Measurements from ENCODE around the gene GABBR1. TPM values are rescaled to one million over a fixed set of nuclear protein-coding genes. Genes with fewer than 3 reads are reported as not detected.
"Not testable (repeated sequence)": the region's sequence is repeated elsewhere in the genome, so short reads cannot be mapped to it uniquely, and the experiment has no call there.

The GABBR1 gene
- total RNA-seq, 1 donor from 2014 or later: 14.1 TPM

- Histone ChIP-seq H3K4me3 (ENCODE audit: low read depth, low read length) (no peak overlapping the region), H3K36me3 (ENCODE audit: control insufficient read depth, insufficient read depth, low read length) (no peaks in the 10 kb centered on the region), H3K27me3 (ENCODE audit: control insufficient read depth, insufficient read depth, low read length) (peaks cover 5% of the 10 kb centered on the region)
- DNase-seq (ENCODE audit: low read depth): no peak
- TF ChIP-seq CTCF (IDR thresholded peaks at IDR 0.05; ENCODE audit: insufficient read depth, low read length, poor library complexity, severe bottlenecking): no peak
These were observed 34.2 kb upstream of the GABBR1 start for GRCh38 chr6:29667158-29667557.

GRCh38 chr6:29666826-29667130 lies 33.8 kb upstream of the GABBR1 start:
- no peaks in the 10 kb centered on the region for H3K36me3 ChIP-seq (ENCODE audit: control insufficient read depth, insufficient read depth, low read length)
- H3K4me3 ChIP-seq (ENCODE audit: low read depth, low read length): no peak overlapping the region
- H3K27me3 ChIP-seq (ENCODE audit: control insufficient read depth, insufficient read depth, low read length): peaks cover 5% of the 10 kb centered on the region
- no peak for DNase-seq (ENCODE audit: low read depth)
- no peak for TF ChIP-seq CTCF (IDR thresholded peaks at IDR 0.05; ENCODE audit: insufficient read depth, low read length, poor library complexity, severe bottlenecking)

GRCh38 chr6:29665942-29666825 lies 33.2 kb upstream of the GABBR1 start:
- H3K27me3 ChIP-seq (ENCODE audit: control insufficient read depth, insufficient read depth, low read length): peaks cover 5% of the 10 kb centered on the region
- TF ChIP-seq CTCF (IDR thresholded peaks at IDR 0.05; ENCODE audit: insufficient read depth, low read length, poor library complexity, severe bottlenecking): no peak

GRCh38 chr6:29663300-29664042 lies 30.5 kb upstream of the GABBR1 start:
- Histone ChIP-seq H3K36me3 (ENCODE audit: control insufficient read depth, insufficient read depth, low read length) (no peaks in the 10 kb centered on the region), H3K27me3 (ENCODE audit: control insufficient read depth, insufficient read depth, low read length) (no peaks in the 10 kb centered on the region), H3K4me3 (ENCODE audit: low read depth, low read length) (no peak overlapping the region)
- no peak for DNase-seq (ENCODE audit: low read depth)
- no peak for TF ChIP-seq CTCF (IDR thresholded peaks at IDR 0.05; ENCODE audit: insufficient read depth, low read length, poor library complexity, severe bottlenecking)

More at GRCh38 chr6:29665942-29666825, 33.2 kb upstream of the GABBR1 start:
- Histone ChIP-seq H3K36me3 (ENCODE audit: control insufficient read depth, insufficient read depth, low read length) (no peaks in the 10 kb centered on the region), H3K4me3 (ENCODE audit: low read depth, low read length) (no peak overlapping the region)
- no peak for DNase-seq (ENCODE audit: low read depth)

- not testable (repeated sequence) for H3K4me3 ChIP-seq (ENCODE audit: low read depth, low read length); H3K36me3 ChIP-seq (ENCODE audit: control insufficient read depth, insufficient read depth, low read length); H3K27me3 ChIP-seq (ENCODE audit: control insufficient read depth, insufficient read depth, low read length); DNase-seq (ENCODE audit: low read depth)
These were observed 28.6 kb upstream of the GABBR1 start for GRCh38 chr6:29661502-29662141.

GRCh38 chr6:29661071-29661470 lies 28.1 kb upstream of the GABBR1 start:
- no peak for DNase-seq (ENCODE audit: low read depth)
- no peak for TF ChIP-seq CTCF (IDR thresholded peaks at IDR 0.05; ENCODE audit: insufficient read depth, low read length, poor library complexity, severe bottlenecking)
- H3K36me3 ChIP-seq (ENCODE audit: control insufficient read depth, insufficient read depth, low read length): no peaks in the 10 kb centered on the region
- no peak overlapping the region for H3K4me3 ChIP-seq (ENCODE audit: low read depth, low read length)
- H3K27me3 ChIP-seq (ENCODE audit: control insufficient read depth, insufficient read depth, low read length): peaks cover 5% of the 10 kb centered on the region
